ELF-1 (cell line): ENCODE results near the gene RAB8B.

Experiments used
- DNase-seq: peaks from one replicate; pipeline ENCODE4 v3.0.0-alpha.2; 2016; ENCODE audit warnings: low read depth, low spot score

The RAB8B gene

DNA sequence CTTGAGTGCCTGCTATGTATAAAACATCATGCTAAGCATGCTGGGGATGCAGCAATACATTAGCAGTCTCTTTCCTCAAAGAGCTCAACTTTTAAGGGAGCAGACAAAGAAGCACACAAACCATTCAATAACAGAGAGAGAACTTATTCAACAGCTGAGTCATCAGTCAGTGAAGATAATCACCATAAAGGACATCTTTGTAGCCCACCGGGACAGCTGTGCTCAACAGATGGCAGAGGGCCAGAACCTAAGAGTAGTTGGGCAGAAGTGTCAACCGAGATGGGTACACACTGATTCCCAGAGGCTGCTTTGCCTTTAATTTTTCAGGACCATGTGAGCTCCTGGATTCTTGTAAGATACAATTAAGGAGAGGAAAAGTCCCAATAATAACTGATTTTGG is 4.2 kb upstream of the RAB8B start:
- no peak for DNase-seq

DNA sequence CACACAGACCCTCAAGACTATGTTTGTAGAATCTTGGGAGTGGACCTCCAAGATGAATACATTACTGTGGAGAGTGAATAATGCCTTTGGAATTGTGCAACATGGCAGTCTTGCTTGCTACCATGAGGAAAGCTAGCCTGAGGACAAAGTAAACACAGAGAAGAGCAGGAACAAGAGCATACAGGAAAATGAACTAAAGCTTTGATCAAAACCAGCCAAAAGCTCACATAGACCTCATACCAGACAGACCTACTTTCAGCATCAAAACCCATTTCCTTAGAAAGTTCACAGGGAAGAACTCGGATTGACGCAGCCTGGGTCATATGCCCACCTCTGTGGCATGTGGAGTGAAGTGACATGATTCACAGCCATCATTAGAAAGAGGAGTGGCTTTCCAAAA is 3.3 kb upstream of the RAB8B start:
- no peak for DNase-seq

DNA sequence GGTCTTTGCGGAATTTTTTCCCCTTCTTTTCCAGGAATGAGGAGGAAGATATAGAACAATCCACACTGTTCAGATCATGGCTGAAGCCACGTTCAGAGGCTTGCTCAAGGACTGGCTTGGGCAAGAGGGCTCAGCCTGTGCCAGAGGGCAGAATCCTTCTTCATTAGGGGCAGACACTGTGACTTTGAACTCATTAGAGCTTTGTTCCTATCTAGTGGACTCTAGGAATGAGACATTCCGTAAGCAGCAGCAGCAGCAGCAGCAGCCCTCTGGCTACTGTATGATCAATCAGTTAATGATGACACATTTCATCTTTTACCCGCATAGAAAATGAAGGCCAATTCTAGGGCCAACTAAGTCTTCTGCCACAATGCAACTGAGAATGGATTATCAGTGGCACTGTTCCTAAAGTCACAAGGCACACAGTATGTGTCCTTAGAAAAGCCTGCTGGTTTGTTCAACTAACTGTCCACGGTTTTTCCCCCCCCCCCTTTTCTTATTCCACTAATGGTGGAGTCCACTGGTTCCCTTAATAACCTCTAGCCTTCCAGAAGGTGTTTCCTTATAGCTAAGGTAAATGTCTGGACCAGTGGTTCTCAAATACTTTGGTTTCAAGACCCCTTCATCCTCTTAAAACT is 1.7 kb upstream of the RAB8B start:
- no peak for DNase-seq

DNA sequence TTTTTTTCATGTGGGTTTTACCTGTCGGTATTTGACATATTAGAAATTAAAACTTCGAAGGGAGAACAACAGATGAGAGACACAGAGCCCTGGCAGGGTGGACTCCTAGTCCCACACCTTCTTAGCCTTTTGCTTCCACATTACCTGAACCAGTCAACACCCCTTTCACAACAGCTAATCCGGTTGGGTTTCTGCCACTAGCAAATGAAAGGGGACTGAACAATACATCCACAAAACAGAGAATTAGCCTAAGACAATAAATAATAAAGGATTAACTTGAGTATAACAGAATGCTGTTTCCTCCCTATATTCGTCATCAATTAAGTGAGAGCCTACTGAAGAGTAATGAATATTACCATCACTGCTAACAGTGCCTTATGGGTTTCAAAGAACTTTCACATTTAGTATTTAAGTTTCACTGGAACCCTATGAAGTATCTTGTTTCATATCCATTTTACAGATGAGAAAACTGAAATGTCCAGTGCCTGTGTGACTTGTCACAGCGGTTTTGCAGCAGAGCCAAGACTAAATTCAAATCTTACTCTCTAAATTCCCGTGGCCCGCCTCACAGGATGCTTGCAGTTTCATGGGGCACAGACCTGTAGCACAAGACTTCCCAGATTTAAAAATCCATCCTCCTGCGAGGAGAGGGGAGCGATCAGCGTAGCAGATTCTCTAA is 1.0 kb upstream of the RAB8B start:
- no peak for DNase-seq

- no peak for DNase-seq
These were observed 749 bp downstream of the RAB8B start for GRCh38 chr15:63189941-63190768.

DNA sequence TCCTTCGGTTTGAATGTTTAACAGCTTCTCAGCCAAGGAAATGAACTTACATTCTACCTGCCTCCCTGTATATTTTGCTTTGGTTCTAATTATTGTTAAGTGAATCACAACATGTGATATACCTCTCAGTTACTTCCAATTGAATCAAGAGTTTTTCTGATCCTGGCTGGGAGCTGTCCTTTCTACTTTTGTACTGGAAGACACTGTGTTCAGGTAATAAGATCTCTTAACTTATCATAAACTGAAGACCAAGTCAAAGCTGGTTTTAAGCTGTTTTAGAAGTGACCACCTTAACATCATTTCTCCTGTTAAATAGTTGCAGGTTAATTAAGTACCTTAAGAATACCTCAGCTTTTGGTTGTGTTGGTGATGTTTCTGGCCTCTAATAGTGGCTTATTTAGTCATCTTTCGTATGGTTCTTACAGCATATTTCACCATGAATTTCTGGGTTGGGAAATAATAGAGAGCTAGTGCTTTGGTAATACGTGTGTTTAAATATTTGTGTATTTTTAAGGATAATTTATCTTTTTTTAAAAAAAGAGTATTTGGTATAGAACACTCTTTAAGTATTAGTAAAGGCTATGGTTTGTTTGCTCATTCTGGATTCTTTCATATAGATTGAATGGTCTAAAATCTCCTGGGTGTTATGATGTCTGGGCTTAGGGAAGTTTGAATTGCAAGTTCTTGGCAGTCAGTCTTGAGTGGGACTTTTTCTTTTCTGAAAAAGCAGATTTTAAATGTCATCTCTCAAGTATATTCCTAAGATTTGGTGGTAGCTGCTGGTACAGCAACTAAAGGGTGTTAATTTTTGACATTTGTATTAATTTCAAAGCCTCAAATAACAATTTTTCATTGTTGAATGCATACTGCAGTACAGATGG is 1.6 kb downstream of the RAB8B start:
- DNase-seq, result no peak

DNA sequence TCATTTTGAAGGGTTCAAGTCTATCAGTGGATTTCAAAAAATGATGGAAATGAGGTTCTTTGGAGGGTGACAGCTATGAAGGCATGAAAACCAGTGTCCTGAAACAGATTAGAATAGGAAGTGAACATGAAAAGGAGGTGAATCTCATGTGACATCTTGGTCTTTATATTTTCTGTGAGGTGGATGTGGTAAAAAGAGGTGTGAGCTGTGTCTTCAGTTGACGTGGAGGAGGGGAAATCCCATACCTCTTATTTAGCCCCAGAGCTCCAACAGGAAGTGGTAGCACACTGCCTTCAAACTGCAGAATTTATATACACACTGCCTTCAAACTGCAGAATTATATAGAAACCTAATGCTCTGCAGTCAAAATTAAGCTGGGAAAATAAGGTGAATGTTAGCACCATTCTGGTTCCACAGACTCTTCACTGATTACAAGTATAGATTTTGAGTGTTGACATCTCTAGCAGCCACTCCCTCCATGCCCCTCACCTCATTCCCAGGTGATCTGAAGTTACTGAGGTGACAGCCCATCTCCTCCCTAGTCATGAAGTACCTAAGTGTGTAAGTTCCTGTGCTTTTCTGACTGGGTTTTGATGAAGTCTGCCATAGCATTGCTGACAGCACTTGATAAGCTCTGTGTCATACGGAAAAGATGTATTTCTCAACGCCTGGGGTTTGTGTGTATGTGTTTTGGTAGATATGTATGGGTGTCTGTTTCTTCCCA is 2.7 kb downstream of the RAB8B start:
- DNase-seq, result no peak

- no peak for DNase-seq
These were observed 3.3 kb downstream of the RAB8B start for GRCh38 chr15:63192619-63193206.

DNA sequence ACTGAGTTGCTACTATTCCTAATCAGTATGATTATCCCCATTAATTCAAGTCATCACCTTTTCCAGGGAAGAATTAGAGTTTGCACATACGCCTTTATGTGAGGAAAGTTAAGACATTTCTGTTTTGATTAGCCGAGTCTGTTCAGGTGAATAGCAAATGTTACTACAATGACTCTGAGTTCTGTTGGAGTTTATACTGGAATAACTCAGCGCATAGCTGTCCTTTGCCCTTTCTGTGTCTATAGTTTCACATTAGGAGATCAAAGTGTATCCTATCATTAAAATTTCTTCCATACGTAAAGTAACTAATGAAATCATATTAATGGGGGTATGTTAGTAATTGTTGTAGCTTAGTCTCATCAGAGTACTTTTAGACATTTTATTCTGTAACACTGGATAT is 4.9 kb downstream of the RAB8B start:
- DNase-seq, result no peak

DNA sequence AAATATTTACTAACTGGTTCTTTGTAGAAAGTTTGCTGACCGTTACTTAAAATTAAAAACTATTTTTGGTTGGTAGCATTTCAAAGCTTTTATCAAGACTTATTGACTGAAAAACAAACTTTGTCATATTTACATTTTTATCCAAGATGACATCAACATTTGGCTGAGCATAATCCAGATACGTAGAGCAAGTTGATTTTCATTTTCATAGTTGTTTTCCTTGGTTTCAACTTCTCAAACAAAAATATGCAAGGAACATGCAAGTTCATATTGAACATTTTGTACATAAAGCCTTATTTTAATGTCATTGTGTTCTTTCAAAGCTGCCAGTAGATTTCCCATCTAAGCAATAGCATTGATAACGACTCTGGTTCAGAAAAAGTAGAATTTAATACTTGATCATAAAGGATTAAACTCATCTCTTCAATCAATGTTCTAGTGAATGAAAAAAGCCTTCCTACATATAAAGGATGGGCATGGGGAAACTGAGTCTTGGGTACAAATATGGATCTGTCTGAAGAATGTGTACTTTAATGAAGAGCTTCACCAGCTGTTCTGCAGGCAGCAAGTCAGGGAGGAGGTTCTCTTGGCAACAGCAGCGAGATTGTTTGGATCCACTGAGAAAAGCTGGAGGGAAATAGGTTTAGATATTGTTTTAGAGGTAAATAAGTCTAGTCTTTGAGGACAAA is 5.6 kb downstream of the RAB8B start:
- DNase-seq, result no peak

GRCh38 chr15:63195569-63196015 is 6.2 kb downstream of the RAB8B start:
- DNase-seq, result no peak

GRCh38 chr15:63196842-63197241 is 7.4 kb downstream of the RAB8B start:
- no peak for DNase-seq

- no peak for DNase-seq
These were observed 8.2 kb downstream of the RAB8B start for GRCh38 chr15:63197626-63198025.

- DNase-seq, result no peak
These were observed 9.2 kb downstream of the RAB8B start for GRCh38 chr15:63198371-63199250.

GRCh38 chr15:63200464-63201249 is 11.3 kb downstream of the RAB8B start:
- DNase-seq, result no peak

- no peak for DNase-seq
These were observed 13.5 kb downstream of the RAB8B start for GRCh38 chr15:63202861-63203260.

- no peak for DNase-seq
These were observed 14.2 kb downstream of the RAB8B start for GRCh38 chr15:63203451-63204090.

- no peak for DNase-seq
These were observed 16.7 kb downstream of the RAB8B start for GRCh38 chr15:63206079-63206478.
